Duodenal mucosa (tissue), 2 donors: Measurements from ENCODE around the gene CSAD.

Experiments used
- H3K27ac ChIP-seq: one replicate; pipeline ENCODE4 v1.7.0; 2013; ENCODE audit warnings: low read depth, low read length
- H3K27me3 ChIP-seq, 2 donors: one replicate each; pipeline ENCODE4 v1.7.0; 2013; ENCODE audit warnings: low read length in 2 of 2, control low read depth in 1 of 2; ENCODE audit not compliant: insufficient read depth in 2 of 2, control insufficient read depth in 1 of 2
- H3K36me3 ChIP-seq, 2 donors: one replicate each; pipeline ENCODE4 v1.7.0; 2013; ENCODE audit warnings: low read length in 2 of 2, control low read depth in 1 of 2; ENCODE audit not compliant: insufficient read depth in 2 of 2, control insufficient read depth in 1 of 2
- H3K4me1 ChIP-seq, 2 donors: one replicate each; pipeline ENCODE4 v1.7.0; 2013; ENCODE audit warnings: low read length in 2 of 2, control low read depth in 1 of 2; ENCODE audit not compliant: insufficient read depth in 2 of 2, control insufficient read depth in 1 of 2
- H3K4me3 ChIP-seq, 2 donors: one replicate each; pipeline ENCODE4 v1.7.0; 2013; ENCODE audit warnings: low read length in 2 of 2, low read depth in 1 of 2
- H3K9ac ChIP-seq, 2 donors: one replicate each; pipeline ENCODE4 v1.7.0; 2013; ENCODE audit warnings: low read length in 2 of 2, low read depth in 1 of 2
- H3K9me3 ChIP-seq, 2 donors: one replicate each; pipeline ENCODE4 v1.7.0; 2013; ENCODE audit warnings: low read length in 2 of 2, control low read depth in 1 of 2; ENCODE audit not compliant: control insufficient read depth in 1 of 2

Gene CSAD, protein sequence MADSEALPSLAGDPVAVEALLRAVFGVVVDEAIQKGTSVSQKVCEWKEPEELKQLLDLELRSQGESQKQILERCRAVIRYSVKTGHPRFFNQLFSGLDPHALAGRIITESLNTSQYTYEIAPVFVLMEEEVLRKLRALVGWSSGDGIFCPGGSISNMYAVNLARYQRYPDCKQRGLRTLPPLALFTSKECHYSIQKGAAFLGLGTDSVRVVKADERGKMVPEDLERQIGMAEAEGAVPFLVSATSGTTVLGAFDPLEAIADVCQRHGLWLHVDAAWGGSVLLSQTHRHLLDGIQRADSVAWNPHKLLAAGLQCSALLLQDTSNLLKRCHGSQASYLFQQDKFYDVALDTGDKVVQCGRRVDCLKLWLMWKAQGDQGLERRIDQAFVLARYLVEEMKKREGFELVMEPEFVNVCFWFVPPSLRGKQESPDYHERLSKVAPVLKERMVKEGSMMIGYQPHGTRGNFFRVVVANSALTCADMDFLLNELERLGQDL

DNA sequence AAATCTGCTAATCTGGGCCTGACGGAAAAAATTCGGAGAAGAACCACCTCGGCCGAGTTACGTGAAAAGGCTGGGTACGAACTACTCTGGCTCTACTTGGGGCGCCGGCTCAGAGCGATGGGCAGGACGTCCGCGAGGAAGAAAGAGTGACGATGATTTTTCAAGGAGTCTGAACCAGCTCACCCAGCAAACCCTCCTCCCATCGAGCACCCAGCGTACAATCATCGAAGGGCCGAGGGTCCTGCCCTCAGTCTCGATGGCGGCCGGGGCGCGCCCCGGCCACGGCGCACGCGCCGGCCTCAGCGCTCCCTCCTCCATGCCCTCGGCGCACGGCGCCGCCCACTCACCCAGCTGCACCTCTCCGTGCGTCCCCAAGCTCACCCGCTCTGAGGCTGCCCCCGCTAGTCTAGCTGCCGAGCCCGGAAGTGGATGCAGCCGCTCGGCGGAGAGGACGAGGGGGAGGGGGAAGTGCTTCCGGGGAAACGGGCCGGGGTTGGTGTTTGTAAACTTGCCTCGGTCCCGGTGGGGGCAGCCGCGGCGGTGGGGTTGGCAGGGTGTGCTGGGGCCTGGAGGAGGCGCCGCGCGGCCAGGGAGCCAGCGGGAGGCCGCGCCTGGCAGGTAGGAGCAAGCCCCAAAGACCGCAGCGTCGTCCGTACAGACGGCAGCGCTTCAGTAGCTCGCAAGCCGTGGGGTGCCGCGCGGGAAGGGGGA, at the start of gene CSAD, which contains the start of gene ZNF740:
TSS of gene CSAD (minus strand) at position 706 of the 711 bp plus-strand sequence. CDS start 7,455 bp downstream, outside the sequence.
TSS of gene ZNF740 (plus strand) at position 503 of the 711 bp plus-strand sequence. CDS start 1,262 bp downstream, outside the sequence.
- Histone ChIP-seq H3K36me3 (peaks cover 23 to 29% of the 10 kb centered on the region in 2 donors), H3K9me3 (no peaks in the 10 kb centered on the region), H3K27me3 (no peaks in the 10 kb centered on the region), H3K9ac (peak within 1 kb of the TSS; percentile 85 to 93), H3K4me1 (peaks cover 28 to 42% of the 10 kb centered on the region in 2 donors), H3K27ac (peak within 1 kb of the TSS; percentile 94), H3K4me3 (peak within 1 kb of the TSS; percentile 86 to 92)

DNA sequence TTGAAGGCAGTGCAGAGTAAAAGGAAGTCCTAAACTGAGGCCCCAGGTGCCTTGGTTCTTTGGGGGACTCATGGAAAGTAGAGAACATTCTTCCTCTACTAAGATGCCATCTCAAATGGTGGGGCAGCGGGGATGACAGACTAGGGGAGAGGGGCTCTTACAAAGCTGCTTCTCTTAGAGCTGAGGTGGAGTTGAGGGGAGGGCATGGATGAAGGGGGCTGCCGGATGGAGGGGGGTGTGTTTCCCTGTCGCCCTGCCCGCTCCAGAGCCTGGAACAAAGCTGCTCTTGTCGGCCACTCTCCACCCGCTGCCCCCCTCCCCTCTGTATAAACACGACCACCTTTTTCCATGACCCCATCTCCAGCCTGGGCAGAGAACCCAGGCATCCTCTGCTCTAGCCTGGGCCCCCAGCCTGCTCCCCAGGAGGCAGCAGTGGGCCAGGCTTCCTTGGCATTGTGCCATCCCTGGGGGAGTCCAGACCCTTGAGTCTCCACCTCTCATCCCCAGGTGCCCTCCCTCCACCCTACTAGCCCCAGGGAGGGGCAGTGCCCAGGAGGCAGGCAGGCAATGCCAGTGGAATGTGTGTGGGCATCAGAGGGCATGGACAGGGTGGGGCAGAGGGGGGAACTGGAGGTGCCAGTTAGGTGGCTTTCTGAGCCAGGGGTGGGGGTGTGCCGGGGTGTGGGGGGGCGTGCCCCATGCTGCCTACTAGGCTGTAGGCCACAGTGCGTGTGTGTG, 49.6 kb upstream of the CSAD start:
- Histone ChIP-seq H3K36me3 (no peaks in the 10 kb centered on the region), H3K27ac (no peak overlapping the region), H3K27me3 (peaks cover 6 to 7% of the 10 kb centered on the region in 2 donors), H3K4me3 (no peak overlapping the region), H3K9ac (no peak overlapping the region), H3K4me1 (peaks cover 28 to 30% of the 10 kb centered on the region in 2 donors), H3K9me3 (no peaks in the 10 kb centered on the region)

DNA sequence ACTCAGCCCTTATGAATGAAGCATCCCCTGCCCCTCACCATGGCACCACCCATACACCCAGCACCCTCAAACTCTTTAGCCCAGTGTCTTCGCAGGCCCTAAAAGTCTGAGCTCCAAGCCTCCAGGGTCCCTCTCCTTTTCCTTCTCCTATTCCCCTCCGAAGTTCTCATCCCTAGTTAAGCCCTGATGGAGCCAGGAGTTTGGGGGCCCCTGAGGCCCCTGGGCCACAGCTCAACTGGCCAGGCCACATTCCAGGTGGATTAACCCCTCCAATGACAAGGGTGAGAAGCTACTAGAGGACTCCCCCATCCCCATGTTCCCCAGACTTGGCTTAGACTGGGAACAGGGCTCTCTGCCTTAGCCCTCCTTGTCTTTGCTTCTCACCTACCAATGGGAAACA, 48.7 kb upstream of the CSAD start:
- Histone ChIP-seq H3K36me3 (no peaks in the 10 kb centered on the region), H3K9ac (no peak overlapping the region), H3K27me3 (peaks cover 2 to 7% of the 10 kb centered on the region in 2 donors), H3K27ac (no peak overlapping the region), H3K9me3 (no peaks in the 10 kb centered on the region), H3K4me1 (peaks cover 31 to 35% of the 10 kb centered on the region in 2 donors), H3K4me3 (no peak overlapping the region)

DNA sequence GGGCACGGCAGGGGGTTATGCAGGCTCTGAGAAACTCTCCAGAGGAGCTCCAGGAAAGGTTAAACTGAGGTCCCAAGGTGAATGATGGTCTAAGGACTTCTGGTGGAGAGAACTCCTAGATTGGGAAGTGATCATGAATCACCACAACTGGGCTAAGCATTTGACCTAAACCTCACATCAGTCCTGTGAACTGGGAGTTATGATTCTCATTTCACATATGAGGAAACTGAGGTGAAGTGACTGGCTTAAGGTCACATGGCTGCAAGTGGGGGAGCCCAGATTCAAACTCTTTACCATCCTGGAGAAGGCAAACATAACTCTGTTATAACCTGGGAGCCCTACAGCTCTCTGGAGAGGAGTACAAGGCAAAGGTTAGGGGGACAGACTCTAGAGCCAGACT, 47.1 kb upstream of the CSAD start:
- no peaks in the 10 kb centered on the region for H3K36me3 ChIP-seq
- H3K27me3 ChIP-seq, result peaks cover 0 to 3% of the 10 kb centered on the region in 2 donors
- peaks cover 31 to 34% of the 10 kb centered on the region in 2 donors for H3K4me1 ChIP-seq
- no peak overlapping the region for H3K9ac ChIP-seq
- no peak overlapping the region for H3K4me3 ChIP-seq
- H3K9me3 ChIP-seq, result no peaks in the 10 kb centered on the region
- no peak overlapping the region for H3K27ac ChIP-seq

- Histone ChIP-seq H3K9ac (no peak overlapping the region), H3K4me3 (no peak overlapping the region), H3K4me1 (peaks cover 30 to 33% of the 10 kb centered on the region in 2 donors), H3K36me3 (no peaks in the 10 kb centered on the region), H3K9me3 (no peaks in the 10 kb centered on the region), H3K27ac (no peak overlapping the region), H3K27me3 (peaks cover 0 to 3% of the 10 kb centered on the region in 2 donors)
These were observed 46.6 kb upstream of the CSAD start for GRCh38 chr12:53227341-53227740.

DNA sequence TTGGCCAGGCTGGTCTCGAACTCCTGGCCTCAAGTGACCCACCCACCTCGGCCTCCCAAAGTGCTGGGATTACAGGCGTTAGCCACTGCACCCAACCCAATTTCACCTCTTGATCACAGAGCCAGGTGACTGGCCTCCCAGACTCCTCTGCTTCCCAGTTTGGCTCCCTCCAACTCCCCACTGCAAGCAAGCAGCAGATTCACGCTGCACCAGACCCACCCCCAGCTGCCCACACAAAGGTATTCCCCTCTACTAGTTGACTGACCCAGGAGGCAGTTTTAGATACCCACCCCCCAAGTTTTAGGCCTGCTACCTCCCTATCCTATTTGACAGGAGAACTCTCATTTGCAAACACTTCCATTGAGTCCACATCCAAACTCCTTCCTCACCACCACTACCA, 46.1 kb upstream of the CSAD start:
- peaks cover 0 to 3% of the 10 kb centered on the region in 2 donors for H3K27me3 ChIP-seq
- H3K9me3 ChIP-seq, result no peaks in the 10 kb centered on the region
- H3K27ac ChIP-seq, result no peak overlapping the region
- no peak overlapping the region for H3K9ac ChIP-seq
- no peak overlapping the region for H3K4me3 ChIP-seq
- H3K36me3 ChIP-seq, result no peaks in the 10 kb centered on the region
- peaks cover 33 to 35% of the 10 kb centered on the region in 2 donors for H3K4me1 ChIP-seq

DNA sequence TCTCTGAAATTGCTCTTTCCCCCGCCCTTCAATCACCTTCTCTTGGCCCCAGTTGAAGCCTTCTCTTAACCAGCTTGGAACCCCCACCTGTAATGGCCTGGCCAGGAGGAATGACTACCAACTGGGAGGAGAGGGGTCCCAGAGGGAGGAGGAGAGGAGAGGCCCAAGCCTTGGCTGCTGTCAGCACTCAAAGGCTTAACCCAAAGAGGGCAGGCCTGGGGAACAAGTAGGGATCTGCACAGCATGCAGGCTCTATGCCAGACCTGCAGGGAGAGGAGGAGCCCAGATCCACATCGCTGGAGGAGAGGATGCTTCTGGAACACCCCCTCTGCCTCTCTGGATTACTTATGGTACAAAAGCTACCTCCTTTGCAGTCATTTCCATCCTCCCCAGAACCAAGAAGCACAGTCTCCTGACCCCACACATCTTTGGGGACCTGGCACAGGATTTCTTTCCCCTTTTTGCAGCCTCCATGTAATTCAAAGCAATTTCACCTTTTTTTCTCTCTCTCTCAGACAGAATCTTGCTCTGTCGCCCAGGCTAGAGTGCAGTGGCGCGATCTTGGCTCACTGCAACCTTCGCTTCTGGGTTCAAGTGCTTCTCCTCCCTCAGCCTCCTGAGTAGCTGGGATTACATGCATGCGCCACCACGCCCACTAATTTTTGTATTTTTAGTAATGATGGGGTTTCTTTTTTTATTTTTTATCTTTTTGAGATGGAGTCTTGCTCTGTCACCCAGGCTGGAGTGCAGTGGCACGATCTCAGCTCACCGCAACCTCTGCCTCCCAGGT, 45.1 kb upstream of the CSAD start:
- H3K9ac ChIP-seq, result no peak overlapping the region
- peaks cover 26% of the 10 kb centered on the region in 2 donors for H3K4me1 ChIP-seq
- no peaks in the 10 kb centered on the region for H3K27me3 ChIP-seq
- no peak overlapping the region for H3K4me3 ChIP-seq
- no peak overlapping the region for H3K27ac ChIP-seq
- no peaks in the 10 kb centered on the region for H3K36me3 ChIP-seq
- H3K9me3 ChIP-seq, result no peaks in the 10 kb centered on the region

DNA sequence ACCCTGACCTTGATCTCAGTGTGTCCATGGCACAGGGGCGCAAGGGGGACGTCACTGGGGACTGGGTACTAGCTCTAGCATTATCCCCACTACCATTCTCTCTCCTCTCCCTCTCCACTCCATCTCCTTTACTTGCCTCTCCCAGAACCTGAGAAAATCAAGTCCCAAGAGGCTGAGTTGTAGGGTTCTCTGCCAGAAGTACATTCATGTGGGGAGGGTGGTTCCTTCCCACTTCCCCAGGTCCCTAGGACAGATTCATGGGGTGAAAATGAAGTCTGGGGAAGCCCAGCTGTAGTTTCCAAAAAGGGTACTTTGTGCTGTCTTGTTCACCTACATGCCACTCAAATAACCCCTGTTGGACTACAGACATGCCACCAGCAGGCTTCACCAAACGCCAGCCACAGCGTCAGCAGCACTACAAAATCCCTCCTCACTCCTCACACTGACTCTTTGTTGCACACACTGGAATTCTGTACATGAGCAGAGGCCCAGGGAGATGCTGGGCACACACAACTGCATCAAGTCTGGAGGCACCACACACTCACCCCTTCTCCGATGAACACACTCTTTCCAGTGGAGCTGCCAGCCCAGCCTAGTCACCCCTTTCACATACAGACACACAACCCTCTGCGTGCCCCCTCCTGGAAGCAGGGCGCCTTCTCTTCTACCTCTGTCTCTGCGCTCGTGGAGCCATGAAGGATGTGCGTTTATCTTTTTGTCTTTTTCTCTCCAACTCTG, 44.3 kb upstream of the CSAD start:
- Histone ChIP-seq H3K9ac (no peak overlapping the region), H3K27ac (no peak overlapping the region), H3K4me1 (peaks cover 25 to 27% of the 10 kb centered on the region in 2 donors), H3K36me3 (no peaks in the 10 kb centered on the region), H3K4me3 (no peak overlapping the region), H3K27me3 (no peaks in the 10 kb centered on the region), H3K9me3 (no peaks in the 10 kb centered on the region)
